ENCODE results near the gene CFAP77.

Gene CFAP77

GRCh38 chr9:132572921-132573320 lies 162.9 kb downstream of the CFAP77 start:
- in situ Hi-C loops (cut with HindIII; ENCODE audit: low sequenced_read_pairs): no loop called here

- in situ Hi-C loops (cut with HindIII; ENCODE audit: low sequenced_read_pairs): loop anchor here (5.0 kb wide), 1 partner anchor 73 kb away; no protein-coding TSS in a partner anchor
These were observed 165.1 kb downstream of the CFAP77 start for GRCh38 chr9:132575005-132575609.

GRCh38 chr9:132575811-132576210 lies 165.8 kb downstream of the CFAP77 start:
- in situ Hi-C loops (cut with HindIII; ENCODE audit: low sequenced_read_pairs): loop anchor here (5.0 kb wide), 1 partner anchor 74 kb away; no protein-coding TSS in a partner anchor

- in situ Hi-C loops (cut with HindIII; ENCODE audit: low sequenced_read_pairs): loop anchor here (5.0 kb wide), 1 partner anchor 75 kb away; no protein-coding TSS in a partner anchor
These were observed 167.1 kb downstream of the CFAP77 start for GRCh38 chr9:132577119-132577518.

- in situ Hi-C loops (cut with HindIII; ENCODE audit: low sequenced_read_pairs): loop anchor here (5.0 kb wide), 1 partner anchor 76 kb away; no protein-coding TSS in a partner anchor
These were observed 168.4 kb downstream of the CFAP77 start for GRCh38 chr9:132578367-132578932.

GRCh38 chr9:132579427-132579798 lies 169.4 kb downstream of the CFAP77 start:
- in situ Hi-C loops (cut with HindIII; ENCODE audit: low sequenced_read_pairs): loop anchor here (5.0 kb wide), 1 partner anchor 77 kb away; no protein-coding TSS in a partner anchor

GRCh38 chr9:132582276-132582785 lies 172.3 kb downstream of the CFAP77 start, which contains the start of gene BARHL1:
Gene BARHL1 (plus strand): TSS chr9:132582606. CDS start chr9:132582798, 192 bp downstream.
- in situ Hi-C loops (cut with HindIII; ENCODE audit: low sequenced_read_pairs): no loop called here

- in situ Hi-C loops (cut with HindIII; ENCODE audit: low sequenced_read_pairs): no loop called here
These were observed 173.0 kb downstream of the CFAP77 start for GRCh38 chr9:132582786-132583583.

- in situ Hi-C loops (cut with HindIII; ENCODE audit: low sequenced_read_pairs): no loop called here
These were observed 173.7 kb downstream of the CFAP77 start for GRCh38 chr9:132583584-132584304.

GRCh38 chr9:132584601-132585560 lies 174.9 kb downstream of the CFAP77 start:
- in situ Hi-C loops (cut with HindIII; ENCODE audit: low sequenced_read_pairs): no loop called here

- in situ Hi-C loops (cut with HindIII; ENCODE audit: low sequenced_read_pairs): no loop called here
These were observed 176.2 kb downstream of the CFAP77 start for GRCh38 chr9:132585954-132586829.

- in situ Hi-C loops (cut with HindIII; ENCODE audit: low sequenced_read_pairs): no loop called here
These were observed 177.0 kb downstream of the CFAP77 start for GRCh38 chr9:132586830-132587591.

- in situ Hi-C loops (cut with HindIII; ENCODE audit: low sequenced_read_pairs): no loop called here
These were observed 177.6 kb downstream of the CFAP77 start for GRCh38 chr9:132587592-132587955.

- in situ Hi-C loops (cut with HindIII; ENCODE audit: low sequenced_read_pairs): no loop called here
These were observed 178.1 kb downstream of the CFAP77 start for GRCh38 chr9:132588098-132588497.

GRCh38 chr9:132588501-132589147 lies 178.6 kb downstream of the CFAP77 start:
- in situ Hi-C loops (cut with HindIII; ENCODE audit: low sequenced_read_pairs): no loop called here

- in situ Hi-C loops (cut with HindIII; ENCODE audit: low sequenced_read_pairs): no loop called here
These were observed 179.4 kb downstream of the CFAP77 start for GRCh38 chr9:132589148-132590036.

- in situ Hi-C loops (cut with HindIII; ENCODE audit: low sequenced_read_pairs): no loop called here
These were observed 180.0 kb downstream of the CFAP77 start for GRCh38 chr9:132590037-132590317.

Measured in endothelial cell of hepatic sinusoid (primary cell).